GM21723 (cell line): ENCODE measurements around the gene NMT1.
"Not testable (repeated sequence)": the region's sequence is repeated elsewhere in the genome, so short reads cannot be mapped to it uniquely, and the experiment has no call there.

Experiments
- ATAC-seq: cut with Tn5 transposase; IDR thresholded peaks from one replicate; pipeline ENCODE4 v1.9.1; 2021; ENCODE audit warnings: mild to moderate bottlenecking, moderate library complexity; ENCODE audit not compliant: unreplicated experiment

The NMT1 gene

DNA sequence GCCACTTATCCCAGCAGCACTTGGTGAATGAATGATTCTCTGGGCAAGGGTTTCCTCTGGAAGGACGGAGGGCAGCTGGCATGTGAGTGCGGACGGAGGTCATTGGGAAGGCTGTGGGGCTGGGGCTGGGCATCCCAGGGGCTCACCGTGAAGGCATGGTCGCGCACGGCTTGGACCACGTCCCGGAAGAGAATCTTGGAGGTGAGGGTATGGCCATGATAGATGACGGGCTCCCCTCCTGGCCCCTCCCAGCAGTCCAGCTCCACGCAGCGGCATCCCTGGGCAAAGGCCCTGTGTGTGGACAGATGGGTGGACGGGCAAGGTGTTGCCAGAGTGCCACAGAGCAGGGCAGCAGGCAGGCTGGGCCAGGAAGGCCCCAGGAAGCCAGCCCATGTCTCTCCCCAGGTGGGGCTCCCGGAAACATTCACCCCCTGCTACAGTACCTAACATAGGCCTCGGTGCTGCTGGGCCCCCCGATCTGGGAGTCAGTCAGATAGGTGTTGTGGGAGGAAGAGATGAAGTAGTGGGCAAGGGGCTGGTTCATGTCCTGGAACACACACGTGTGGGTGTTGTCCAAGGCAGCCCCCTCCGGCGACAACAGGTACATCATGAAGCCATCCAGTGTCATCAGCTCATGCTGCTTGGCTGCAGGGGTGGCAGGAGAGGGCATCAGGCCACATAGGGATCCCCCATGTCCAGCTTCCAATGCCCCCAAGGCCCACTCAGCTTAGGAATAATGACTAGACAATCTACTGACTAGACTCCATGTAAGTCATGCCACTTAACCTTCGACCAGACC, 56.9 kb downstream of the NMT1 start:
- no peak for ATAC-seq

- ATAC-seq, result no peak
Measured at GRCh38 chr17:45118691-45119090, 57.6 kb downstream of the NMT1 start.

GRCh38 chr17:45119964-45120363, 58.8 kb downstream of the NMT1 start:
- no peak for ATAC-seq

DNA sequence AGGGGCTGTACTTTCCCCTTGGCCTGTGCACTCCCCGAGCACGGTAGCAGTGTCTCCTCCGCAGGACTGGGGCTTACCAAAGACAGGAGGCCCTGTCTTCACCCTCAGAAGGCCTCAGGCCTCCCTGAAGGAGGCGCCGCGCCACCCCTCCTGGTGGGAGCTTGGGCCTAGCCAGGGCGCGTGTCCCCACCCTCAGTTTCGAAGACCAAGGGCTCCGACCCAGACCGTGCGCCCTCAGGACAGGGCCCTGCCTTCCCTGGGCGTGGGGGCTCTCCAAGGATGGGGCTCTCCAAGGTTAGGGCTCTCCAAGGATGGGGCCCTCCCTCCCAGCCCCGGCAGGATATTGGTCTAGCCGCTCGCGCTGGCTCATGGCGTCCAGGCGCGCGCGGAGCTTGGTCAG, 59.4 kb downstream of the NMT1 start:
- ATAC-seq, result no peak

DNA sequence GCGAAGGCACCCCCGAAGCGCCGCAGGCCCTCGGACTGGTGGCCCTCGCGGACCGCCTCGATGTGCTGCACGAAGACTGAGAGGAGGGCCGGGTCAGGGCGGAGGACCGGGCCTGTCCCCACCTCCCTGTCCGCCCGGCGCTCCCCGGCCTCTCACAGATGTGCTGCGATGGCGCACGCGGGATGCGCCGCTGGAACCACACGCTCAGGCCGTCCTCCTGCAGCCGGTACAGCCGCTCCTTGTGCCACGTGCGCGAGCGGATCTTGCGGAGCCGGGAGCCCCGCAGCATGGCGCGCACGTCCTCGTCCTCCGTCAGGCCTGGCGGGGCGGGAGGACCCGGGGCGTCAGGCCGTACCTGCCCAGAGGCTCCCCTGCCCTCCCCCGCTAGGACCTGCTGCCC, 59.9 kb downstream of the NMT1 start:
- ATAC-seq, result no peak

GRCh38 chr17:45123076-45123770, 62.1 kb downstream of the NMT1 start:
- ATAC-seq, result no peak

GRCh38 chr17:45123930-45124796, 63.0 kb downstream of the NMT1 start:
- no peak for ATAC-seq

GRCh38 chr17:45124797-45125122, 63.6 kb downstream of the NMT1 start:
- ATAC-seq, result not testable (repeated sequence)

DNA sequence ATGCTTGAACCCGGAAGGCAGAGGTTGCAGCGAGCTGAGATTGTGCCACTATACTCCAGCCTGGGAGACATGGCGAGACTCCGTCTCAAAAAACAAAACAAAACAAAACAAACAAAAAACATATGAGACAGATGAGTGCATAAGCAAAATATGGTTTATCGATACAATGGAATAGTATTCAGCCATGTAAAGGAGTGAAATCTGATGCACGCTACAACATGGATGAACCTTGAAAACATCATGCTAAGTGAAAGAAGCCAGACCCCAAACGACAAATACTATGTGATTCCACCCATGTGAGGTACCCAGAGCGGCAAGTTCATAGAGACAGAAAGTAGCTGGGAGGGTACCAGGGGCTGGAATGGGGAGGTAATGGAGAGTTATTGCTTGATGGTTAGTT, 64.4 kb downstream of the NMT1 start:
- no peak for ATAC-seq

DNA sequence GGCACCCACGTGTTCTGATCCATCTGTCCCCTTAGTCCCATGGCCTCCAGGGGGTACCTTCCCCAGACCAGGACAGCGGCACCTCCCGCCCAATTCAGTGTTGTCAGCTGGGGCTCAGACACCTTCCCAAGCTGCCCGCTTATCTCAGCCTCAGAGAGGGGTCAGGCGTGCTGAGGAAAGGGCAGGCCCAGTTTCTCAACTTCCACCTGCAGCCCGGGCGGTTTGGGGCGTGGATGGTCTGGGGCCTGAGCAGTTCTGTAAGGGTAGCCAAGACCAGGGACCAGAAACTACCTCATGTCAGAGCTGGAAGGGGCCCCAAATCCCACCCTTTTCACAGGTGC, 66.1 kb downstream of the NMT1 start:
- no peak for ATAC-seq

DNA sequence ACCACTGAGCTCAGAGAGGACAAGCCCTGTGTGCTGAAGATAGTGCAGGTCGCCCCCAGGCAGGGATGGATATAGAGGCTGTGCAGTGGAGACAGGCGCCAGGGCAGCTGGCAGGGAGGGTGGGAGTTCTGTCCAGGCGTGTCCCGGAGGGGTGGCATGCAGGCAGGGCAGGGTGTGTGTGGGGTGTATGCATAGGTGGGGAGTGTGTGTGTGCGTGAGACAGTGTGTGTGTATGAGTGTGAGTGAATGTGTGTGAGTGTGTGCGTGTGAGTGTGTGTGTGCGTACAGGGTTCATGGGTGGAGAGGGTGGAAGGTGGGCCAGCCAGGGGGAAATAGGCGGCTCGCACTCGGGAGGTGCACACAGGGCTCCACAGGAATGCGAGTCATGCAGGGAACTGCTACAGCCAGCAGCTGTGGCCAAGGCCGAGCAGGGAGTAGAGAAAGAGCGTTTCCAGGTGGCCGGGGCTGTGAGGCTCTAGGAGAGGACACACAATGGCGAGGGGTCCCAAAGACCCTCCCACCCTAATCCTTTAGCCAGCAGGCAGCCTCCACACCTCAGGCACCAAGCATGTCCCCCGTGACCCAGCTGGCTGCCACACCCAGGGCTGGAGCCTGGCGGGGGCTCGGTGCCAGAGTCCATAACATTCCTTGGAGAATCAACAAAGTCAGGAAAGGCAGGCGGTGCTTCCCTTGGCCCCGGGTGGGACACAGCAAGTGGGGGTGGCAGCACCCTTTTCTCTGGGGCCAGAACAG, 66.6 kb downstream of the NMT1 start:
- no peak for ATAC-seq

DNA sequence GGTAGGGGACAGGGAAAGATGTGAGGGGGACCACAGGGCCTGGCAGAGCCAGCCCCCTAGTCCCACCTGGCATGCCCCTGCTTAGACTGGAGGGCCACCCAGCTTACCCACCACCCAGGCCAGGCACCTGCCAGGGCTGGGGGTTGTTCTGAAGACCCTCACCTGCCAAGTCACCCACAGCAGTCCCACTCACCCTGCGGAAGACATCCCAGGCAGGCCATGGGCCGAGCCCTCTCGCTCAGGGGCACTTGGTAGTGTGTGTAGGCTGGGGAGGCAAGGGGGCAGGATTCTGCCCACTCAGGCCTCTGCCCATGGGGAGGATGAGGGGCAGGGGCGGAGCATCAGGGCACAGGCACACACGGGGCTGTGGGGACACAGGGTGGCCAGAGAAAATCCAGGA, 67.2 kb downstream of the NMT1 start:
- ATAC-seq, result no peak

GRCh38 chr17:45128989-45129388, 67.9 kb downstream of the NMT1 start:
- no peak for ATAC-seq

DNA sequence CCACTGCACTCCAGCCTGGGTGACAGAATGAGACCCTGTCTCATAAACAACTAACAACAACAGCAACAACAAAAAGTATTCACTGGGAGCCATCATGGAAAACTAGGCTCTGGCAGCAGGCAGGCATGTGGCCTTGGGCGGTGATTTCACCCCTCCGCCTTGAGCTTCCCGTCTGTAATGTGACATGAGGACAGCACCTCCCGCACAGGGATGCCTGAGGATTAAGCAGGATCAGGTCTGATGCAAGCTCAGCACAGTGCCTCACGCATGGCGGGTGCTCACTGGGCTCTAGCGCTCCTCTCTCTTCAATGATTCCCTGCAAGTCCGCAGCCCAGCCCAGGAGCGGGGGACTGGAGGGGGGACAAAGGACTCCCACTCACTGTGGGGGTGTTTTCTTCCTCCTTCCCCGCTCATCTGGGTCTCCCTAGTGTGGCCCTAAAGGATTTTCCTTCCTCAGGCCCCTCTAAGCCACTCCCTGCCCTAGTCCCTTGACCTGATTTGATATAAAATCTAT, 68.4 kb downstream of the NMT1 start:
- ATAC-seq, result no peak

- no peak for ATAC-seq
Measured at GRCh38 chr17:45129940-45130680, 69.0 kb downstream of the NMT1 start.

DNA sequence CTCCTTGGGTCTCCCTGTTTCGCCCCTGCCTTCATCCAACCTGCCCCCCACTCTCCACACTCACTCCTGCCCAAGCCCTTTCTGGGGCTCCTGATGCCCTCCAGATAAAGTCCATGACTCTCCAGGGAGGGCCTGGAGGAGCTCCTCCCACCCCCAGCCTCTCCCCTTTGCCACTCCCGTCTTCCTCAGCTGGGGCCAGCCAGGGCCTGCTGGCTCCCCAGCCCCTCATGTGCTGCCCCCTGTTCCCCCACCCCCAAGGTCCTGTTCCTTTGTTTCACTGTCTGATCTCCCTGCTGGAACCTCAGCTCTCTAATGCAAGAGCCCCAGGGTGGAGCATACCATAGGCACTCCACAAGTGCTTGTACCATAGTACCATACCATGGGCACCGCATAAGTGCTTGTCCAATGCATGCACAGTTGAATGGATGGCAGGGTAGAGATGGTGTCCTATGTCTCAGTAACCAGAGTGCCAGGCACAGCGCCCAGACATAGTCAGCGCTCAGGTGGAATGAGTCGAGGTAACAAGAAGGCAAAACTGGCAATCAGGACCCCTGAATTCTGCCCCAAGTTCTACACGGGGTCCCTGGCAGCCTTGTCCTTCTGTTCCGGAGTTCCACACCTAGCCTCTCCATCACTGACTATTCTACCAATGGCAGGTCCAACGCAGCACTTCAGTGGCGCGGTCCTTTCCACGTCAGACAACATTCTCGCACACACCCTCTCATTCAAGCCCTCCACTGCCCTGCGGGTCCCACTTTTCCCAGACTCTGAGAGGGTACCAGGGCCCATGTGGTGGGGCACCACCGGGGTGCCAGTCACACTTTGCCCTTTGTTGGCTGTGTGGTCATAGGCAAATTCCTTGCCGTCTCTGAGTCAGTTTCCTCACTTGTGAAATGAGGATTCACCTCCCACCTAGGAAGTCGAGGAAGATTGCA, 69.8 kb downstream of the NMT1 start:
- no peak for ATAC-seq

DNA sequence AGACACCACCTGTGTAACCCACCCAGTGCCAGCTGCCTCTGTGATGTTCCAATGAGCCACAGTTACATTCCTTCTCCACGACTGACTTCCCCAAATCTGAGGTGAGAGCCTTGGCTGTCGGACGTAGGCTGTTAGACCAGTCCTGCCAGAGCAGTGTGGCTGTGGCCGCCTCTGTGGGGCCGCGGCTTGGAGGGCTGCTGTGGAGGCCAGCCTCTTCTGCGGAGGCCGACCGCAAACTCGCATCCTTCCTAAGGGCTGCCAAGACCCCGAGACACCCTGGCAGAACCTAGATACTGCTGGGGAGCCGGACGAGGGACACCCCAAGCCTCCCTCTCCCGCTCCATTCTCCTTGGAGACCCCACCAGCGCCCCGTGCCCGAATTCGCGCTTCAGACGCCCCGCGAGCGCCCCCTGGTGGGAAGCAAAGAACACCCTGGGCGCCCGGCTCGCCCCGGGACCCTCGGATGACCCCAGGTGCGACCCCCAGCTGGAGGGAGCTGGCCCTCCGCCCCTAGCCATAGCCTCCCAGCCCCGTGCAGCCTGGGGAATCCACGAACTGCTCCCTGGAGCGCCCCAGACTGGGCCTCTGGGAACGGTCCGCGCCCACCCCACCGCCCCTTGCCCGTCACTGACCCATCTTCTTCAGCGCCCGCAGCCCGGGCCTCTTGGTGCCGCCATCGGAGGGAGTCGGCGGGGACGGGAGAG, 70.7 kb downstream of the NMT1 start:
- no peak for ATAC-seq

- ATAC-seq, result no peak
Measured at GRCh38 chr17:45132320-45132571, 71.1 kb downstream of the NMT1 start, which contains the start of gene PLCD3. TSS of gene PLCD3 (minus strand) at chr17:45132515. CDS start at chr17:45132410, 105 bp downstream.
